HepG2 (cell line): Measurements from ENCODE around the gene TNFRSF6B. TPM values are rescaled to one million over a fixed set of nuclear protein-coding genes. Genes with fewer than 3 reads are reported as not detected.
A peak's percentile ranks its signal among the peaks of the same experiment; 100 is the strongest.

Source experiments
- ATF5 ChIP-seq: sonication (generic); formaldehyde crosslinking; IDR thresholded peaks from 2 replicates; pipeline ENCODE4 v1.4.0; 2020; ENCODE audit warnings: mild to moderate bottlenecking, low read depth, missing genetic modification reagents
- CAMTA2 ChIP-seq: sonication (generic); formaldehyde crosslinking; IDR thresholded peaks from 2 replicates; pipeline ENCODE4 v1.4.0; 2020; ENCODE audit warnings: mild to moderate bottlenecking, missing genetic modification reagents, borderline replicate concordance
- CCDC6 ChIP-seq: sonication (generic); formaldehyde crosslinking; IDR thresholded peaks from 2 replicates; pipeline ENCODE4 v1.8.1; 2022; ENCODE audit warnings: mild to moderate bottlenecking, missing genetic modification reagents, moderate library complexity
- CTCF ChIP-seq: sonication (generic); formaldehyde crosslinking; IDR thresholded peaks from 2 replicates; pipeline ENCODE4 v1.5.0; 2020; ENCODE audit warnings: mild to moderate bottlenecking, missing genetic modification reagents, moderate library complexity
- HINFP ChIP-seq: sonication (generic); formaldehyde crosslinking; IDR thresholded peaks from 2 replicates; pipeline ENCODE4 v1.4.0; 2020; ENCODE audit warnings: low read depth, mild to moderate bottlenecking, missing genetic modification reagents
- ISX ChIP-seq: sonication (generic); formaldehyde crosslinking; conservative IDR thresholded peaks from 2 replicates; pipeline ENCODE4 v1.5.0; 2020; ENCODE audit warnings: missing genetic modification reagents
- MXI1 ChIP-seq: IDR thresholded peaks from 3 replicates; pipeline ENCODE4 v1.6.1; 2012; ENCODE audit warnings: low read depth, low read length, inconsistent platforms, borderline replicate concordance
- NBN ChIP-seq: fragments of 450-650 bp; conservative IDR thresholded peaks from 2 replicates; pipeline ENCODE4 v1.6.1; 2017
- PHF20 ChIP-seq: sonication (generic); formaldehyde crosslinking; IDR thresholded peaks from 2 replicates; pipeline ENCODE4 v1.5.0; 2020; ENCODE audit warnings: mild to moderate bottlenecking, missing genetic modification reagents
- SPEN ChIP-seq: sonication (generic); formaldehyde crosslinking; IDR thresholded peaks from 2 replicates; pipeline ENCODE4 v1.5.1; 2020; ENCODE audit warnings: low read depth, mild to moderate bottlenecking, missing genetic modification reagents
- SRSF4 ChIP-seq: fragments of 200-400 bp; formaldehyde crosslinking; IDR thresholded peaks from one replicate; pipeline ENCODE4 v1.6.1; 2018; ENCODE audit warnings: mild to moderate bottlenecking, low read depth, low read length, moderate library complexity; ENCODE audit not compliant: poor library complexity, severe bottlenecking
- SUZ12 ChIP-seq: fragments of 150-350 bp; IDR thresholded peaks from 2 replicates; pipeline ENCODE4 v1.6.1; 2014; ENCODE audit warnings: low read depth, low read length
- TCF7L2 ChIP-seq: IDR thresholded peaks from 2 replicates; pipeline ENCODE4 v1.6.1; 2011; ENCODE audit warnings: mild to moderate bottlenecking, low read depth, low read length, moderate library complexity
- TFAP4 ChIP-seq: sonication (generic); IDR thresholded peaks from 2 replicates; pipeline ENCODE4 v1.6.1; 2016; ENCODE audit warnings: low read depth, borderline replicate concordance
- THAP8 ChIP-seq: sonication (generic); formaldehyde crosslinking; IDR thresholded peaks from 2 replicates; pipeline ENCODE4 v1.5.1; 2020; ENCODE audit warnings: missing genetic modification reagents, mild to moderate bottlenecking, borderline replicate concordance
- WIZ ChIP-seq: sonication (generic); formaldehyde crosslinking; IDR thresholded peaks from 2 replicates; pipeline ENCODE4 v1.5.1; 2020; ENCODE audit warnings: mild to moderate bottlenecking, missing genetic modification reagents
- ZFX ChIP-seq: sonication (generic); formaldehyde crosslinking; IDR thresholded peaks from 2 replicates; pipeline ENCODE4 v1.4.0; 2020; ENCODE audit warnings: mild to moderate bottlenecking, low read depth, missing genetic modification reagents, moderate library complexity
- ZNF296 ChIP-seq: sonication (generic); formaldehyde crosslinking; conservative IDR thresholded peaks from 2 replicates; pipeline ENCODE4 v1.5.0; 2020; ENCODE audit warnings: mild to moderate bottlenecking, missing genetic modification reagents
- ZNF329 ChIP-seq: sonication (generic); formaldehyde crosslinking; IDR thresholded peaks from 2 replicates; pipeline ENCODE4 v1.9.0; 2021; ENCODE audit warnings: low read depth, mild to moderate bottlenecking, missing genetic modification reagents
- ZNF343 ChIP-seq: sonication (generic); formaldehyde crosslinking; IDR thresholded peaks from 2 replicates; pipeline ENCODE4 v1.4.0; 2020; ENCODE audit warnings: mild to moderate bottlenecking, missing genetic modification reagents
- ZNF367 ChIP-seq: sonication (generic); formaldehyde crosslinking; IDR thresholded peaks from 2 replicates; pipeline ENCODE4 v1.4.0; 2020; ENCODE audit warnings: missing genetic modification reagents, borderline replicate concordance
- ZNF441 ChIP-seq: sonication (generic); formaldehyde crosslinking; IDR thresholded peaks from 2 replicates; pipeline ENCODE4 v1.7.0; 2021; ENCODE audit warnings: missing genetic modification reagents, borderline replicate concordance
- ZNF562 ChIP-seq: sonication (generic); formaldehyde crosslinking; IDR thresholded peaks from 2 replicates; pipeline ENCODE4 v1.8.0; 2022; ENCODE audit warnings: missing genetic modification reagents, borderline replicate concordance
- ZNF75D ChIP-seq: sonication (generic); formaldehyde crosslinking; IDR thresholded peaks from 2 replicates; pipeline ENCODE4 v1.8.1; 2023; ENCODE audit warnings: missing genetic modification reagents, mild to moderate bottlenecking, borderline replicate concordance
- ZNF841 ChIP-seq: sonication (generic); formaldehyde crosslinking; IDR thresholded peaks from 2 replicates; pipeline ENCODE4 v1.8.1; 2023; ENCODE audit warnings: missing genetic modification reagents, borderline replicate concordance
- ZSCAN21 ChIP-seq: sonication (generic); formaldehyde crosslinking; IDR thresholded peaks from 2 replicates; pipeline ENCODE4 v1.8.0; 2022; ENCODE audit warnings: mild to moderate bottlenecking, missing genetic modification reagents, moderate library complexity, borderline replicate concordance
- ZSCAN30 ChIP-seq: sonication (generic); formaldehyde crosslinking; IDR thresholded peaks from 2 replicates; pipeline ENCODE4 v1.5.0; 2020; ENCODE audit warnings: mild to moderate bottlenecking, missing genetic modification reagents
- ZSCAN9 ChIP-seq: IDR thresholded peaks from 2 replicates; pipeline ENCODE4 v1.6.1; 2016; ENCODE audit warnings: borderline replicate concordance
- polyA plus RNA-seq, 8 experiments: library from polyadenylated mRNA; depleted of rRNA in 3 of 8; stranded (reverse) in 7 of 8; unstranded in 1 of 8; fragments of >200 nt; fragmentation: Illumina TruSeq in 4 of 8; extraction: Trizol in 4 of 8; gene quantifications; 2 replicates each; pipeline versions ENCODE4 v1.2.1 to v1.2.3, GENCODE V29; 2011 to 2016; ENCODE audit warnings: low read depth in 4 of 8, missing spikeins in 1 of 8, mixed read lengths in 1 of 8; ENCODE audit not compliant: insufficient read depth in 1 of 8
- total RNA-seq, 5 experiments: library from RNA; depleted of rRNA; stranded (reverse); fragments of >200 nt; fragmentation: Illumina TruSeq; extraction: Trizol; gene quantifications; 2 replicates each; pipeline ENCODE4 v1.2.3, GENCODE V29; 2016; ENCODE audit warnings: low read depth in 1 of 5

TNFRSF6B gene
- total and polyA plus RNA-seq, 2 of the 13 experiments (the other 11 are each of a cell fraction or from before 2014, with no cell fraction given): 0.24 TPM; not detected in 1

- no peak for TF ChIP-seq ZSCAN9
- no peak for TF ChIP-seq ZNF75D (CRISPR knock-in tag)
- no peak for TF ChIP-seq NBN
- TF ChIP-seq PHF20 (CRISPR knock-in tag): no peak
- TF ChIP-seq ATF5 (CRISPR knock-in tag): no peak
- no peak for TF ChIP-seq MXI1
- no peak for TF ChIP-seq WIZ (CRISPR knock-in tag)
- no peak for TF ChIP-seq ZNF841 (CRISPR knock-in tag)
- TF ChIP-seq ZNF296 (CRISPR knock-in tag): no peak
- no peak for TF ChIP-seq CAMTA2 (CRISPR knock-in tag)
- TF ChIP-seq ZNF343 (CRISPR knock-in tag): no peak
- no peak for TF ChIP-seq CCDC6 (CRISPR knock-in tag)
- TF ChIP-seq THAP8 (CRISPR knock-in tag): no peak
- no peak for TF ChIP-seq ZNF329 (CRISPR knock-in tag)
- no peak for TF ChIP-seq ZSCAN30 (CRISPR knock-in tag)
- no peak for TF ChIP-seq SUZ12
- 0 out of 2 replicates have a peak, but pooled peaks have one; percentile 1 for TF ChIP-seq ZFX (CRISPR knock-in tag)
- no peak for TF ChIP-seq SRSF4
- no peak for TF ChIP-seq ISX
- no peak for TF ChIP-seq TCF7L2
- no peak for TF ChIP-seq ZNF562 (CRISPR knock-in tag)
- no peak for TF ChIP-seq ZNF367 (CRISPR knock-in tag)
- no peak for TF ChIP-seq HINFP (CRISPR knock-in tag)
- TF ChIP-seq ZSCAN21 (CRISPR knock-in tag): no peak
- TF ChIP-seq TFAP4: no peak
- TF ChIP-seq SPEN (CRISPR knock-in tag): no peak
- no peak for TF ChIP-seq ZNF441
- TF ChIP-seq CTCF (CRISPR knock-in tag): no peak
These were observed 36.7 kb downstream of the TNFRSF6B start (continued) for GRCh38 chr20:63733117-63733516.
